Right lobe of liver (tissue), 6 donors: Measurements from ENCODE around the gene NAV2. TPM values are rescaled to one million over a fixed set of nuclear protein-coding genes. Genes with fewer than 3 reads are reported as not detected.

Experiments used
- ATAC-seq, 4 donors: fragments of 200-7000 bp; cut with Tn5 transposase; one replicate each; pipeline ENCODE4 v1.9.1; 2020; ENCODE audit warnings: mild to moderate bottlenecking in 4 of 4, moderate library complexity in 4 of 4
- DNase-seq, 3 donors: peaks; one replicate each; pipeline ENCODE4 v3.0.0-alpha.2; 2020
- H3K27ac ChIP-seq, 3 donors: fragments of 200-600 bp; one replicate each; pipeline ENCODE4 v1.8.0; 2022
- H3K27me3 ChIP-seq, 2 donors: fragments of 200-600 bp; one replicate each; pipeline ENCODE4 v1.8.0; 2022
- H3K36me3 ChIP-seq, 4 donors: fragments of 200-600 bp; sonication (generic) in 1 of 4; one replicate each; pipeline versions ENCODE4 v1.5.1 to v1.8.0; 2017 to 2022; ENCODE audit warnings: control low read depth in 1 of 4
- H3K4me1 ChIP-seq, 4 donors: fragments of 200-600 bp; sonication (generic) in 1 of 4; one replicate each; pipeline versions ENCODE4 v1.5.1 to v1.8.0; 2017 to 2022; ENCODE audit warnings: control low read depth in 1 of 4
- H3K4me3 ChIP-seq, 3 donors: fragments of 200-600 bp; one replicate each; pipeline ENCODE4 v1.8.0; 2022
- H3K9me3 ChIP-seq, 4 donors: fragments of 200-600 bp; sonication (generic) in 1 of 4; one replicate each; pipeline versions ENCODE4 v1.5.1 to v1.8.0; 2017 to 2022; ENCODE audit warnings: control low read depth in 1 of 4
- POLR2A ChIP-seq: fragments of 450-650 bp; IDR thresholded peaks from one replicate; pipeline ENCODE4 v1.6.1; 2017; ENCODE audit warnings: antibody characterized with exemption, mild to moderate bottlenecking
- WGBS: methylation state at CpG from one replicate; pipeline ENCODE4 v1.1.6; 2018; ENCODE audit warnings: low coverage, low lambda C conversion rate; ENCODE audit not compliant: insufficient coverage; ENCODE audit errors: missing lambda C conversion rate; 5-methylcytosine and 5-hydroxymethylcytosine counted together
- intact Hi-C, 2 donors: fragments of 100-400 bp; cut with DNase I; formaldehyde crosslinking; loops; one replicate each; pipeline versions ENCODE4 v1.11.2 to v1.14.1; 2022
- total RNA-seq, 6 experiments: library from RNA; depleted of rRNA in 2 of 6; stranded (reverse); fragments of >200 nt in 2 of 6; fragmentation: NEBNext Ultra II Directional in 3 of 6; extraction: Animal tissue kit (Norgen Biotek cat#: 25700) in 3 of 6; gene quantifications; one replicate each; pipeline versions ENCODE4 v1.1.0 to v1.2.4, GENCODE V29; 2016 to 2023
- TF ChIP-seq, protein P1 (sequence below), 4 donors: fragments of 200-600 bp in 3 of 4; fragments of 450-650 bp in 1 of 4; IDR thresholded peaks; one replicate each; pipeline versions ENCODE4 v1.5.1 to v1.8.0; 2016 to 2022; ENCODE audit warnings: antibody characterized with exemption in 4 of 4, mild to moderate bottlenecking in 2 of 4
- donor health status: DM: no; HTN: yes; CAD: no.
- donor health status: DM: no; HTN: no; CAD: no.
- donor health status: DM: no; HTN: no; CAD: no.
- donor health status: DM: no; HTN: yes; CAD: no.
- donor health status: DM: no; HTN: yes; CAD: no.

The NAV2 gene
- total RNA-seq, 6 experiments from 2014 or later: 15.5 to 69.2 (median 37.1) TPM

GRCh38 chr11:19996571-19996970 lies 283.9 kb downstream of the NAV2 start:
- Histone ChIP-seq H3K27ac (no peak overlapping the region), H3K4me3 (no peak overlapping the region), H3K9me3 (no peaks in the 10 kb centered on the region), H3K27me3 (no peaks in the 10 kb centered on the region), H3K4me1 (peaks cover 0 to 21% (median 4%) of the 10 kb centered on the region in 4 donors), H3K36me3 (no peaks in the 10 kb centered on the region)
- intact Hi-C loops: no loop called here
- DNase-seq: no peak
- TF ChIP-seq POLR2A: no peak
- TF ChIP-seq, protein P1, sequence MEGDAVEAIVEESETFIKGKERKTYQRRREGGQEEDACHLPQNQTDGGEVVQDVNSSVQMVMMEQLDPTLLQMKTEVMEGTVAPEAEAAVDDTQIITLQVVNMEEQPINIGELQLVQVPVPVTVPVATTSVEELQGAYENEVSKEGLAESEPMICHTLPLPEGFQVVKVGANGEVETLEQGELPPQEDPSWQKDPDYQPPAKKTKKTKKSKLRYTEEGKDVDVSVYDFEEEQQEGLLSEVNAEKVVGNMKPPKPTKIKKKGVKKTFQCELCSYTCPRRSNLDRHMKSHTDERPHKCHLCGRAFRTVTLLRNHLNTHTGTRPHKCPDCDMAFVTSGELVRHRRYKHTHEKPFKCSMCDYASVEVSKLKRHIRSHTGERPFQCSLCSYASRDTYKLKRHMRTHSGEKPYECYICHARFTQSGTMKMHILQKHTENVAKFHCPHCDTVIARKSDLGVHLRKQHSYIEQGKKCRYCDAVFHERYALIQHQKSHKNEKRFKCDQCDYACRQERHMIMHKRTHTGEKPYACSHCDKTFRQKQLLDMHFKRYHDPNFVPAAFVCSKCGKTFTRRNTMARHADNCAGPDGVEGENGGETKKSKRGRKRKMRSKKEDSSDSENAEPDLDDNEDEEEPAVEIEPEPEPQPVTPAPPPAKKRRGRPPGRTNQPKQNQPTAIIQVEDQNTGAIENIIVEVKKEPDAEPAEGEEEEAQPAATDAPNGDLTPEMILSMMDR (IDR thresholded peaks at IDR 0.05): no peak
- 91% methylated on average over 5 of the region's 5 CpGs for WGBS
- no peak for ATAC-seq

- intact Hi-C loops: no loop called here
- Histone ChIP-seq H3K4me3 (no peak overlapping the region), H3K36me3 (no peaks in the 10 kb centered on the region), H3K27ac (peak overlapping the region; percentile 19 to 92 (median 87)), H3K27me3 (no peaks in the 10 kb centered on the region), H3K9me3 (no peaks in the 10 kb centered on the region), H3K4me1 (peaks cover 0 to 38% (median 13%) of the 10 kb centered on the region in 4 donors)
- WGBS: 48% methylated on average over 3 of the region's 3 CpGs
- TF ChIP-seq POLR2A: no peak
- TF ChIP-seq, protein P1 (IDR thresholded peaks at IDR 0.05): no peak
- DNase-seq (no peak), ATAC-seq (no peak)
Observed at GRCh38 chr11:20000022-20000350, 287.3 kb downstream of the NAV2 start.

DNA sequence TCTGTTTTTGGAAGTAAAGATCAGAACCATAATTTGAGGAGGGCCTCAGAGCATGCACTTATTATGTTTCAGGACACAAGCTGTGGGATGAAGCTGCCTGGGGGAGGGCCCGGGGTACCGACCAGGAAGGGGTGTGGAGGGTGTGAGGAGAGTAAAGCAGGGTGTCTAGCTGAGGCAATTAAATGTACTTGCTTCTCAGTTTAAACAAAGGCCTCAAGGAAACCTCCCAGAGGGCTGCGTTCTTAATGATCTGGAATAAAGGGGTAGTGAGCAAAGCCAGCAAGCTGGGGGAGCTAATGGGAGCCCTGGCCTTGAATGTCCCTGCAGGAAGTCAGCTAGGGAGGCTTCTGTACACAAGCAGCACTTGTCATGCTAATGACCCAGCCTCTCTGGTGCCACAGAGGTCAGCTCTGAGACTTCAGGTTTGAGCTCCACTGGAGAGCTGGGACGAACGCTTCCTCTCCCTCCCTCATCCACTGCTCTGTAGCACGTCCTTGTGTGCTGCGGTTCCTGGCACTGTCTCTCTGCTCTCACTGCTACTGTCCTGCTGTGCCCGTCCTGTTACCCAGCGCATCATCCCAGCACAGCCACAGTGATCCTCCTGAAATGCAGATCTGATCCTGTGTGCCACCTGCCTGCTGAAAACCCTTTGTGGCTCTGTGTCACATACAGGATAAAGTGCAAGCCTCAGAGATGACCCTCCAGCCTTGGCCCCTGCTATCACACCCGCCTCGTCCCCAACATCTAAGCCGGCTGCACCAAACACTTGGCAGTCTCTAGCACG lies 287.9 kb downstream of the NAV2 start:
- peak overlapping the region; percentile 19 to 92 (median 87) for H3K27ac ChIP-seq
- DNase-seq: peak in 2 of 3 donors; percentile 32 to 64

DNA sequence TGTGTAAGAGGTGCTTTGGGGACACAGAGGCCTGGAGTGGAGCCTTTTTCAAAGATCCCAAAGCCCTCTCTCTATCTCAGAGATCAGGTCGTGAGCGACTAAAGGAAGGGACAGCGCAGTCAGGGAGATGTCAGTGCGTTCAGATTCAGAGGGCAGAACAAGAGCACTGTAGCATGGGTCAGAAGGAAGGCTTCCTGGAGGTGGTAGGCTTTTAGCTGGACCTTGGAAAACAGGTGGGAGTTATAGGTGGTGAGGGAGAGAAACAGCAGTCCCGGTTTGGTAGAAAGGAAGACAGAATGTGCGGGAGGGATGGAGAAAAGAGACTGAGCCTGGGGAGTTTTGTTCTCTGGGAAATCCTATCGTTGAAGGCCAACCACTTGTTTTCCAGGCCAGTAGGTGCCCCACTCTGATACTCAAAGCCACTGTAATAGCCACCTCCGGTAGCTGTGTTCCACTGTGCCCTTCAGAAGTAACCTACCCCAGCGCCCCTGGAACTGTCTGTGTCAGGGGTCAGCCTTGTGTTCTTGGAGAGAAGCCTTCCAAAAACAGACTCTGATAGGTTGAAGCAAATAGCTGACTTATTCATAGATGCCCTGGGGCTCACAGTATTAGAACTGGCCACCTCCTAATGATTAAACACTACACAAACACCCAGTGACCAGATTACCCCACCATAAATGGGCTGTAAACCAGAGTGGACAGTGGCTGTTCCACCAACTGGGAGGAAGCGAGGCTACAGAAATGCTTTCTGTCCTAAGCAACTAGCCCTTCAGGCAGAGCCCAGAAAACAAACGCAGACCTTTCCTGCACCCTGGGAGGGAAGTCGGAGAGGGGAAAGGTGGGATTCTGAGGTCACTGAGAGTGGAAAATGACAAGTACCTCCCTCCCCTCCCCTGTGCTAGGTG lies 289.9 kb downstream of the NAV2 start:
- ATAC-seq (peak; percentile 86 to 94 (median 90)), DNase-seq (peak; percentile 40 to 85 (median 74))
- Histone ChIP-seq H3K9me3 (no peaks in the 10 kb centered on the region), H3K4me3 (no peak overlapping the region), H3K27ac (peak overlapping the region; percentile 75 to 92 (median 87)), H3K36me3 (no peaks in the 10 kb centered on the region), H3K27me3 (no peaks in the 10 kb centered on the region), H3K4me1 (peaks cover 0 to 38% (median 13%) of the 10 kb centered on the region in 4 donors)
- intact Hi-C loops: no loop called here
- 36% methylated on average over 12 of the region's 12 CpGs for WGBS
- TF ChIP-seq, protein P1 (IDR thresholded peaks at IDR 0.05): no peak
- TF ChIP-seq POLR2A: peak; percentile 92

More for the DNA sequence above, 287.9 kb downstream of the NAV2 start:
- WGBS: 22% methylated on average over 9 of the region's 13 CpGs
- TF ChIP-seq POLR2A: peak; percentile 41
- TF ChIP-seq, protein P1 (IDR thresholded peaks at IDR 0.05): no peak
- intact Hi-C loops: no loop called here
- ATAC-seq: peak; percentile 36 to 47 (median 42)
- Histone ChIP-seq H3K36me3 (no peaks in the 10 kb centered on the region), H3K4me3 (no peak overlapping the region), H3K4me1 (peaks cover 0 to 38% (median 13%) of the 10 kb centered on the region in 4 donors), H3K9me3 (no peaks in the 10 kb centered on the region), H3K27me3 (no peaks in the 10 kb centered on the region)
